Stimulated activated CD8-positive, alpha-beta memory T cell treated with anti-CD3 and anti-CD28 coated beads, Interleukin-7, amount 100 ng/mL, for 48 hours (primary cell): ENCODE measurements around the gene ATOSA.

Source experiments
- DNase-seq, 2 donors: peaks; one replicate each; pipeline ENCODE4 v3.0.0-alpha.2; 2020; ENCODE audit warnings: low read depth in 1 of 2; ENCODE audit errors: extremely low read depth in 1 of 2

The ATOSA gene

GRCh38 chr15:52679232-52680040 is at the start of gene ATOSA:
Gene ATOSA, minus strand, starts transcription at chr15:52679388. Its CDS starts 1,367 bp downstream, at chr15:52678021.
- DNase-seq: peak; percentile 79 to 87

GRCh38 chr15:52728899-52729298 is 49.7 kb upstream of the ATOSA start:
- DNase-seq: no peak

- DNase-seq: no peak
Observed at GRCh38 chr15:52727815-52728214, 48.6 kb upstream of the ATOSA start.

- no peak for DNase-seq
Observed at GRCh38 chr15:52726195-52726594, 47.0 kb upstream of the ATOSA start.

- no peak for DNase-seq
Observed at GRCh38 chr15:52718551-52718950, 39.4 kb upstream of the ATOSA start.

- DNase-seq: no peak
Observed at GRCh38 chr15:52717924-52718323, 38.7 kb upstream of the ATOSA start.

GRCh38 chr15:52717481-52717880 is 38.3 kb upstream of the ATOSA start:
- no peak for DNase-seq

- no peak for DNase-seq
Observed at GRCh38 chr15:52716536-52716935, 37.3 kb upstream of the ATOSA start.

GRCh38 chr15:52715411-52715810 is 36.2 kb upstream of the ATOSA start:
- no peak for DNase-seq

GRCh38 chr15:52714968-52715367 is 35.8 kb upstream of the ATOSA start:
- DNase-seq: no peak

- no peak for DNase-seq
Observed at GRCh38 chr15:52710708-52711389, 31.7 kb upstream of the ATOSA start.

GRCh38 chr15:52710050-52710707 is 31.0 kb upstream of the ATOSA start:
- no peak for DNase-seq

- no peak for DNase-seq
Observed at GRCh38 chr15:52709187-52709981, 30.2 kb upstream of the ATOSA start.

GRCh38 chr15:52706091-52706490 is 26.9 kb upstream of the ATOSA start:
- DNase-seq: no peak

GRCh38 chr15:52702390-52702789 is 23.2 kb upstream of the ATOSA start:
- no peak for DNase-seq

- DNase-seq: no peak
Observed at GRCh38 chr15:52699457-52699856, 20.3 kb upstream of the ATOSA start.

GRCh38 chr15:52698514-52698913 is 19.3 kb upstream of the ATOSA start:
- DNase-seq: no peak

GRCh38 chr15:52697051-52697450 is 17.9 kb upstream of the ATOSA start:
- DNase-seq: no peak

GRCh38 chr15:52695154-52695553 is 16.0 kb upstream of the ATOSA start:
- no peak for DNase-seq

GRCh38 chr15:52689562-52689961 is 10.4 kb upstream of the ATOSA start:
- DNase-seq: no peak

GRCh38 chr15:52683580-52683979 is 4.4 kb upstream of the ATOSA start:
- no peak for DNase-seq
